GM12875 (cell line): Measurements from ENCODE around the gene CCDC83.

Experiments used
- H3K4me3 ChIP-seq: one replicate; pipeline ENCODE4 v1.5.1; 2011; ENCODE audit warnings: low read depth, low read length, control low read depth
- TF ChIP-seq, protein P1 (sequence below): IDR thresholded peaks from 2 replicates; pipeline ENCODE4 v1.5.1; 2011; ENCODE audit warnings: low read depth, mild to moderate bottlenecking, control low read depth, inconsistent platforms, low read length, moderate library complexity, borderline replicate concordance; ENCODE audit not compliant: insufficient read depth

Gene CCDC83

DNA sequence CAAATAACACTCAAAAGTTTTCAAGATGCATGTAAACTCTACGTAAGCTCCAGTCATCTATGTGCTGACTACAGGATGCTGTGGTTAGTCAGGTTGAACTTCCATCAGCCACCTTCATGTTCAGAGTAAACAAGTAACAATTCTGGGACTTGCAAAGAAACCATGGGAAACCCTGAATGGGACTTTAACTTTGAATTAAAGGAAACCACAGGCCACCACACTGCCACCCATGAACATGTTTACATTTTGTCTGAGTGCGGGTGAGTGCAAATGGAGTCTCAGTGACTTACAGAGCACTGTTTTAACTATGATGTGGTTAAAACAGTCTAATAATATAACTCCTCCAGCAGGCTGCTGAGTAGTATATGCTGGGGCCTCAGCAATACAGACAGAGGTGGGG lies 31.4 kb upstream of the CCDC83 start:
- no peak overlapping the region for H3K4me3 ChIP-seq
- TF ChIP-seq, protein P1, sequence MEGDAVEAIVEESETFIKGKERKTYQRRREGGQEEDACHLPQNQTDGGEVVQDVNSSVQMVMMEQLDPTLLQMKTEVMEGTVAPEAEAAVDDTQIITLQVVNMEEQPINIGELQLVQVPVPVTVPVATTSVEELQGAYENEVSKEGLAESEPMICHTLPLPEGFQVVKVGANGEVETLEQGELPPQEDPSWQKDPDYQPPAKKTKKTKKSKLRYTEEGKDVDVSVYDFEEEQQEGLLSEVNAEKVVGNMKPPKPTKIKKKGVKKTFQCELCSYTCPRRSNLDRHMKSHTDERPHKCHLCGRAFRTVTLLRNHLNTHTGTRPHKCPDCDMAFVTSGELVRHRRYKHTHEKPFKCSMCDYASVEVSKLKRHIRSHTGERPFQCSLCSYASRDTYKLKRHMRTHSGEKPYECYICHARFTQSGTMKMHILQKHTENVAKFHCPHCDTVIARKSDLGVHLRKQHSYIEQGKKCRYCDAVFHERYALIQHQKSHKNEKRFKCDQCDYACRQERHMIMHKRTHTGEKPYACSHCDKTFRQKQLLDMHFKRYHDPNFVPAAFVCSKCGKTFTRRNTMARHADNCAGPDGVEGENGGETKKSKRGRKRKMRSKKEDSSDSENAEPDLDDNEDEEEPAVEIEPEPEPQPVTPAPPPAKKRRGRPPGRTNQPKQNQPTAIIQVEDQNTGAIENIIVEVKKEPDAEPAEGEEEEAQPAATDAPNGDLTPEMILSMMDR, result no peak

DNA sequence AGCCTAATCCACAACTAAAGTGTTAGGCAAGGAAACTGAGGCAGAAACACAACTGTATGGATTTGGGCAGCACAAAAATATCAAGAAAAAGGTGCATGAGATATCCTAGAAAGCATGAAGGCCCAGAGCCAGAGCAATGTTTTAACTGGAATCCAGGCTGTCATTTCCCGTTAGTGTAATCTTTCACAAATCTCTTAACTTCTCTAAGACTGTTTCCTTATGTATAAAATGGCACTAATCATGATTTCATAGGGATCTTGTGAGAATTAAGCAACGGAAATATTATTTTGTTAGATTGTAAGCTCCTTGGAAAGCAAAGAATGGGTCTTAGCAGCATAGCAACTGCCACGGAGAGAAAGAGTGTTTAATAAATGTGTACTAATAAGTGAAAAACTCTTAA lies 29.6 kb upstream of the CCDC83 start:
- TF ChIP-seq, protein P1, result no peak

DNA sequence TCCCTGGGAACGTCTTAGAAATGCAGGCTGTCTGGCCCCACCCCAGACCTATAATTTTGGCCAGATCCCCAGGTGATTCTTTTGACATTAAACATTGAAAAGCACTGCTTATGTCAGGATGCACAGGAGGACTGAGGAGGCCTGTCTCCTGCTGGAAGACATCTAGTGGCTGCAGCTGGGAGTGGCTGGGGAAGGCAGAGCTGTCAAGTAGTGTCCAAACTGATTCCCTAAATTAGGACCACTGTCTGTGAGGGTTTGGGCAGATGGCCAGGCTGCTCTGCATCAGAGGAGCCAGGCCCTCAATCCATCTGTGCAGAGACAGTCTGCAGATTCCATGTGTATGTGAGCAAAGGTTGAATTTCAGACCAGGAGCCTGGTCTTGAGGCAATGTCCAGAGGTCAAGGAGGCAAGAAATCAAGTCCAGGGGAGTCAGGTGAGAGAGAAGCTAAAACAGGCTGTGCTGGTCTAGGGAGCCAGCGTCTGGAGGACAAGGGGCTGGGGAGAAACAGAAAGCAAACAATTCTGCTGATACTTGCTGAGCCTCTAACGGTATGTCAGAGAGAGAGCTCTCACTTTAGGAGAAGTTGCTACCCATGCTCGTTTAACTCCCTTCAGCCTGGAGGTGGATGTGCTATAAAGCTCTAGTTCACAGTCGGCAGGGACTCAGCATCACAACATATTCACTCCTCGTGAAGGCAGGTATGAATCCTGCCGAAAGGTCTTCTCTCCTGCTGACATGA lies 28.9 kb upstream of the CCDC83 start:
- TF ChIP-seq, protein P1, result peak; percentile 52
- H3K4me3 ChIP-seq, result no peak overlapping the region

More for the DNA sequence above, 29.6 kb upstream of the CCDC83 start:
- H3K4me3 ChIP-seq, result no peak overlapping the region

DNA sequence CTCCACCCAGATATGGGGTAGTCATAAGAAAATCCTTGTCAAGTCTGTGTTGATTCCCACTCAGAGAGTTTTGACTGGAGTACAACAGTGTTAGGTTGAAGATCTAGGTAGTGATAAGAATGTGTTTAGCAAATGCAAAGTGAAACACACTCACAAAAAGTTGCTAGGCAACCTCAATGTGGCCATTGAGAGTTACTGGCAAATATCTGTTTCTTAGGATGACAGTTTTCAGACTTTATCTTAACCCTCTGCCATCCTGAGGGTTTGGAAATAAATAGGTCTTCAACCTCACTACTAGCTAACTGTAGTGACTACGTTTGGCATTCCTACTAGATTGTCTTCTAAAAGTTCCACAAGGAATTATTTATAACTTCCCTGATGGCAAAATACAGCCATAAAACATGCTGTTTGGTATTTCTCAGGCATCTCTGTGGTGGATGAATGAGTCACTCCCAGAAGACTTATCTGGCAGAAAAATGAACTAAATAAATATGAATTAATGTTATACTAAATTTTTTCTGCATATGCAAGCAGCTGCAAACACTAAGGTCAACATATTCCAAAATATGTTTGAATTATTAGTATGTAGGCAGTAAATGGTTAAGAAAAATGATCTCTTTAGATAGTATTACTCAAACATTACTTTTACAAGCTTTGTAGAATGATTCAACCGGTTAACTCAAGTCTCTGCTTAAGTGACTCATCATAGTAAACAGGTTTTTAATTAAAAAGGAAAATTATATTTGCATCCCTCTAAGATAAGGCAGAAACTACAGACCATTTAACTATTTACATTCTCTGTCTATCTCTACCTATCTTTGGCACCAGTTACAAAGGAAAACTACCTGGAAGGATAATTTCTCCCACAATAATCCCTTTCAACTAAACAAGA lies 27.2 kb upstream of the CCDC83 start:
- no peak overlapping the region for H3K4me3 ChIP-seq
- TF ChIP-seq, protein P1, result no peak

DNA sequence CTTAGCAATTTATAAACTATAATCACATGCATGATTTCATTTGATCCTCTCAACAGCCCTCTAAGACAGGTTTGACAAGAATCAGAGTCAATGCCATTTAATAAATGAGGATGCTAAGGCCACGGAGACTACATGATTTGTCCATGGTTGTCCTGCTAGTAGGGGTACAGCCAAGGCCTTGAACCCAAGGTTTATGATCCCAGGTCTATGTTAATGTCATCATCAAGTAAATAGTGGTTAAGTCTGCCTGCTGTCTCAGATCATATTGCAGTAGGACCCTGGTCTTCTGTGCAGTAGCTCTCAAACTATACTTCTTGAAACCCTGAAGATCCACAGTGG lies 26.6 kb upstream of the CCDC83 start:
- TF ChIP-seq, protein P1, result no peak
- H3K4me3 ChIP-seq, result no peak overlapping the region

DNA sequence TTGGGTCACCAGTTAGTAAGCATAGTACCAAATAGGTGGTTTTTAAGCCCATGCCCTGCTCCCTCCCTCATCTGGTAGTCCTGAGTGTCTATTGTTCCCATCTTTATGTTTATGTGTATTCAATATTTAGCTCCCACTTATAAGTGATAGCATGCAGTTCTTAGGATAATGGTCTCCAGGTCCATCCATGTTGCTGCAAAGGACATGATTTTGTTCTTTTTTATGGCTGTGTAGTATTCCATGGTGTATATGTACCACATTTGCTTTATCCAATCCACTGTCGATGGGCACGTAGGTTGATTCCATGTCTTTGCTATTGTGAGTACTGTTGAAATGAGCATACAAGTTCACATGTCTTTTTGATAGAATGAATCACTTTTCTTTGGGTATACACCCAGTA lies 26.0 kb upstream of the CCDC83 start:
- no peak overlapping the region for H3K4me3 ChIP-seq
- TF ChIP-seq, protein P1, result no peak
